H9 (cell line): ENCODE data around the gene ATF6. TPM values are rescaled to one million over a fixed set of nuclear protein-coding genes. Genes with fewer than 3 reads are reported as not detected.

ENCODE experiments used
- DNase-seq: peaks from one replicate; pipeline ENCODE4 v3.0.0-alpha.2; 2017
- H2AFZ ChIP-seq: one replicate; pipeline ENCODE4 v1.6.1; 2013; ENCODE audit warnings: mild to moderate bottlenecking, low read length, control low read depth, moderate library complexity
- H2AK5ac ChIP-seq: 2 replicates; pipeline ENCODE4 v1.6.1; 2013; ENCODE audit warnings: low read length, control low read depth, mixed read lengths; ENCODE audit not compliant: insufficient read length
- H2BK120ac ChIP-seq: one replicate; pipeline ENCODE4 v1.6.1; 2013; ENCODE audit warnings: low read depth, mild to moderate bottlenecking, low read length, control low read depth, inconsistent platforms; ENCODE audit not compliant: poor library complexity, severe bottlenecking
- H2BK12ac ChIP-seq: 2 replicates; pipeline ENCODE4 v1.6.1; 2013; ENCODE audit warnings: low read length, control low read depth, mixed read lengths, low read depth; ENCODE audit not compliant: insufficient read length
- H2BK15ac ChIP-seq: 2 replicates; pipeline ENCODE4 v1.6.1; 2013; ENCODE audit warnings: low read depth, low read length, control low read depth
- H2BK20ac ChIP-seq: one replicate; pipeline ENCODE4 v1.6.1; 2013; ENCODE audit warnings: low read depth, mild to moderate bottlenecking, low read length, control low read depth, inconsistent platforms; ENCODE audit not compliant: poor library complexity, severe bottlenecking
- H2BK5ac ChIP-seq: 2 replicates; pipeline ENCODE4 v1.6.1; 2013; ENCODE audit warnings: low read length, control low read depth, mixed read lengths; ENCODE audit not compliant: insufficient read length
- H3K14ac ChIP-seq: 2 replicates; pipeline ENCODE4 v1.6.1; 2013; ENCODE audit warnings: low read length, control low read depth; ENCODE audit not compliant: insufficient read depth
- H3K18ac ChIP-seq: 2 replicates; pipeline ENCODE4 v1.6.1; 2013; ENCODE audit warnings: low read depth, mild to moderate bottlenecking, mixed read lengths, low read length, control low read depth; ENCODE audit not compliant: insufficient read length
- H3K23ac ChIP-seq: 2 replicates; pipeline ENCODE4 v1.6.1; 2013; ENCODE audit warnings: low read length, control low read depth, mixed read lengths, low read depth; ENCODE audit not compliant: insufficient read length
- H3K23me2 ChIP-seq: 2 replicates; pipeline ENCODE4 v1.6.1; 2013; ENCODE audit warnings: low read depth, mild to moderate bottlenecking, mixed read lengths, low read length, control low read depth; ENCODE audit not compliant: insufficient read length, poor library complexity, severe bottlenecking
- H3K27ac ChIP-seq: 2 replicates; pipeline ENCODE4 v1.5.1; 2013; ENCODE audit warnings: low read length, control low read depth, mixed read lengths, low read depth; ENCODE audit not compliant: insufficient read length
- H3K27me3 ChIP-seq: 2 replicates; pipeline ENCODE4 v1.6.1; 2013; ENCODE audit warnings: low read length, control low read depth, inconsistent platforms; ENCODE audit not compliant: insufficient read depth
- H3K4ac ChIP-seq: 2 replicates; pipeline ENCODE4 v1.6.1; 2013; ENCODE audit warnings: low read depth, mild to moderate bottlenecking, control low read depth, inconsistent platforms, low read length, moderate library complexity
- H3K4me1 ChIP-seq: 2 replicates; pipeline ENCODE4 v1.6.1; 2013; ENCODE audit warnings: low read length, control low read depth, inconsistent platforms; ENCODE audit not compliant: insufficient read depth
- H3K4me2 ChIP-seq: 2 replicates; pipeline ENCODE4 v1.6.1; 2013; ENCODE audit warnings: low read length, control low read depth, mixed read lengths; ENCODE audit not compliant: insufficient read length, insufficient read depth
- H3K56ac ChIP-seq: 2 replicates; pipeline ENCODE4 v1.6.1; 2013; ENCODE audit warnings: low read depth, mild to moderate bottlenecking, mixed read lengths, low read length, control low read depth; ENCODE audit not compliant: insufficient read length
- H3K79me1 ChIP-seq: 2 replicates; pipeline ENCODE4 v1.6.1; 2013; ENCODE audit warnings: low read depth, mild to moderate bottlenecking, moderate library complexity, low read length, control low read depth, inconsistent platforms; ENCODE audit not compliant: insufficient read depth, poor library complexity, severe bottlenecking
- H3K79me2 ChIP-seq: 2 replicates; pipeline ENCODE4 v1.6.1; 2013; ENCODE audit warnings: low read length, control low read depth, inconsistent platforms; ENCODE audit not compliant: insufficient read depth
- H3K9ac ChIP-seq: 2 replicates; pipeline ENCODE4 v1.6.1; 2013; ENCODE audit warnings: low read length, control low read depth, mixed read lengths; ENCODE audit not compliant: insufficient read length; ENCODE audit errors: extremely low read depth
- H3K9me3 ChIP-seq: one replicate; pipeline ENCODE4 v1.6.1; 2013; ENCODE audit warnings: low read depth, low read length, inconsistent platforms; ENCODE audit not compliant: control insufficient read depth
- H3T11ph ChIP-seq: one replicate; pipeline ENCODE4 v1.6.1; 2013; ENCODE audit warnings: mild to moderate bottlenecking, low read length, control low read depth, inconsistent platforms
- H4K20me1 ChIP-seq: one replicate; pipeline ENCODE4 v1.6.1; 2013; ENCODE audit not compliant: control insufficient read depth, insufficient read length, insufficient read depth
- H4K5ac ChIP-seq: 2 replicates; pipeline ENCODE4 v1.6.1; 2013; ENCODE audit warnings: low read depth, mild to moderate bottlenecking, mixed read lengths, low read length, control low read depth; ENCODE audit not compliant: insufficient read length
- H4K8ac ChIP-seq: replicated peaks from 2 replicates; pipeline ENCODE4 v1.6.1; 2013; ENCODE audit warnings: low read length, control low read depth, mixed read lengths, low read depth; ENCODE audit not compliant: insufficient read length
- H4K91ac ChIP-seq: 2 replicates; pipeline ENCODE4 v1.6.1; 2013; ENCODE audit warnings: low read depth, mild to moderate bottlenecking, moderate library complexity, mixed read lengths, low read length, control low read depth; ENCODE audit not compliant: insufficient read length
- H3K27ac Mint-ChIP-seq, 3 experiments: 2 replicates in 2 of 3; 3 replicates in 1 of 3; pipeline ENCODE4 v1.8.0; 2020 to 2021; ENCODE audit warnings: mixed read lengths in 3 of 3, mild to moderate bottlenecking in 1 of 3, moderate library complexity in 1 of 3
- H3K27me3 Mint-ChIP-seq: 2 replicates; pipeline ENCODE4 v1.8.0; 2021; ENCODE audit warnings: low read depth, mild to moderate bottlenecking, moderate library complexity, mixed read lengths
- H3K36me3 Mint-ChIP-seq, 3 experiments: 2 replicates in 2 of 3; 3 replicates in 1 of 3; pipeline ENCODE4 v1.8.0; 2020 to 2021; ENCODE audit warnings: low read depth in 3 of 3, mixed read lengths in 3 of 3; ENCODE audit not compliant: insufficient read depth in 1 of 3
- H3K4me1 Mint-ChIP-seq, 2 experiments: 2 replicates each; pipeline ENCODE4 v1.8.0; 2020; ENCODE audit warnings: mixed read lengths in 2 of 2
- H3K4me3 Mint-ChIP-seq, 2 experiments: 2 replicates in 1 of 2; 3 replicates in 1 of 2; pipeline ENCODE4 v1.8.0; 2020 to 2021; ENCODE audit warnings: mild to moderate bottlenecking in 2 of 2, mixed read lengths in 2 of 2, moderate library complexity in 1 of 2
- H3K9me3 Mint-ChIP-seq, 2 experiments: 2 replicates in 1 of 2; 3 replicates in 1 of 2; pipeline ENCODE4 v1.8.0; 2020; ENCODE audit warnings: mild to moderate bottlenecking in 2 of 2, mixed read lengths in 2 of 2, moderate library complexity in 1 of 2
- CTCF ChIP-seq: fragments of 200-600 bp; sonication (generic); conservative IDR thresholded peaks from 3 replicates; pipeline ENCODE4 v1.8.0; 2021; ENCODE audit warnings: antibody characterized with exemption, mild to moderate bottlenecking
- total RNA-seq: library from RNA; stranded (reverse); gene quantifications from 2 replicates; pipeline ENCODE4 v1.2.1, GENCODE V29; 2021

The ATF6 gene
- total RNA-seq, 1 experiment from 2014 or later, result 11.2 TPM

- no peak for TF ChIP-seq CTCF
These were observed 141.1 kb downstream of the ATF6 start for GRCh38 chr1:161907265-161907664.

More at GRCh38 chr1:161907265-161907664, 141.1 kb downstream of the ATF6 start:
- Histone ChIP-seq H2BK5ac (no peak overlapping the region), H4K20me1 (no peaks in the 10 kb centered on the region), H3K4ac (no peak overlapping the region), H3K23me2 (no peaks in the 10 kb centered on the region), H2AFZ (no peak overlapping the region), H3K79me2 (no peaks in the 10 kb centered on the region), H3T11ph (no peak overlapping the region), H3K56ac (no peak overlapping the region), H3K14ac (no peak overlapping the region), H3K23ac (no peak overlapping the region), H3K18ac (no peak overlapping the region), H2AK5ac (no peak overlapping the region), H3K4me2 (no peak overlapping the region), H3K79me1 (no peaks in the 10 kb centered on the region), H3K9me3 (no peaks in the 10 kb centered on the region), H2BK12ac (no peak overlapping the region), H3K4me1 (peaks cover 3% of the 10 kb centered on the region; the same call in 1 of the 2 replicates), H4K5ac (no peak overlapping the region), H3K9ac (no peak overlapping the region), H2BK15ac (no peak overlapping the region), H2BK20ac (no peak overlapping the region), H4K8ac (no peak overlapping the region), H3K27ac (no peak overlapping the region), H2BK120ac (no peak overlapping the region), H4K91ac (no peak overlapping the region), H3K27me3 (no peaks in the 10 kb centered on the region)
- Mint-ChIP-seq H3K27me3 (no peaks in the 10 kb centered on the region), H3K4me3 (no peak overlapping the region), H3K4me1 (peaks cover 13 to 23% of the 10 kb centered on the region in 2 experiments), H3K27ac (no peak overlapping the region), H3K36me3 (no peaks in the 10 kb centered on the region), H3K9me3 (no peaks in the 10 kb centered on the region)
- no peak for DNase-seq
